ENCODE data around the gene TUBB6.

The TUBB6 gene

DNA sequence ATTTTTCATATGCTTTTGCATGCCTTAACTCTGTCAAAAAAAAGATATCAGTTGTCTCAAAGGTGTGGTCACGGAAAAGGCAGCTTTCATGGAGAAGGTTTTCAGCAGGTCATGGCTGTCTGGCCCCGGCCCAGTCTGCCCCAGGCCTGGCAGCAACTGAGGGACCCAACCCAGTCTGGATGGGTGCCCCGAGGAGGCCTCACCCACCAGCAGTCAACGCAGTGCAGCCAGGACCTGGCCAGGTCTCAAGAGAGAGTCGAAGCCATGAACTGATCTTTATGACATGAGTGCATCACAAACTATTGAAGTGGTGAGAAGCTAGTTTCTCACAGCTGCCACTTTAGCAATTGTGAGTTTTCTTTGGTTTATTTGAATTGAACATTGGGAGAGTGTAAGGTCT is 7.9 kb downstream of the TUBB6 start:
- no peak for DNase-seq

DNA sequence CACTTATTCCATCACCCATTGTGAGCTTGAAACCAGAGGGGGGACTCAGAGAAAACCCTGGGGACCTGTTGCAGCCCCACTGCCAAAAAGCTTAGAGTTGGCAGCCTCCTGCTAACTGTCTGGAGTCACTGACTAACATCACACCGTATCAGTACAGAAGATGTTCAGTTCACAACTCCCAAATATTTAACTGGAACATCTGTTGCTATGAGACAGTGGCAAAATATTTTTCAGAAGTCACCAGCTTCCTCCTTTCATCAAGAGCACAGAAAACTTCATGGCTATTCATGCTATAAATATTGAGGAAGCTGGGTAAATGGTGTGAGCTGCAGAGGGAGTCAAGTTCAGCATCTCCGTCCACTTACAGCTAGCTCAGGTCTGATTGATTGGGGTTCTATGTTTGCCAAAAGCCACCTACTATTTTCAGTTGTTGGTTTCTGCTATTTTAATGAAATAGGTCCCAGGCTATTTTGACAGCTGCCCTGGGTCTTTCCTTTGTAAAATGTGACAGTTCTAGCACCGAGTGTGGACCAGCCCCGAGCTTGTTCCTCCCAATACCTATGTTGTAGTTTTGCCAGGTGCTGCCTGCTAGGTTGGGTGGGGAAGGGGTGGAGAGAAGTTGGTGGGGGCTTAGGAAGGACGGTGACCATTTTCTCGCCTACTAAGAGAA is 9.8 kb downstream of the TUBB6 start:
- DNase-seq, result no peak

DNA sequence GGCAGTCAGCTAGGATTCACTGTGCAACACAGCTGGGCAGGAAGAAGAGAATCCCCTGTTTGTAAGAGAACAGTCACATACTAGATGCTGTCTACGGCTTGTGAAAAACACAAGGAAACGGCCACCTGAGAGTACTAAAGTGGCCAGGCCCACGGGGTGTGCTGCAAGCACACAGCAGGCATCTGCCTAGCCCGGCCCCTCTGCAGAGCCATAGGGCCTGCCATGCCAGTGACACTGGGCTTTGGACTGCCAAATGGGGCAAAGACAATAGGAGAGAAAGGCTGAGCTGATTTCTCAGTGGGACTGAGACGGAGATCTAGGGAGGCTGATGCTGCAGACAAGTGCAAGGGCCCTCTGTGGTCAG is 10.3 kb downstream of the TUBB6 start:
- no peak for DNase-seq

DNA sequence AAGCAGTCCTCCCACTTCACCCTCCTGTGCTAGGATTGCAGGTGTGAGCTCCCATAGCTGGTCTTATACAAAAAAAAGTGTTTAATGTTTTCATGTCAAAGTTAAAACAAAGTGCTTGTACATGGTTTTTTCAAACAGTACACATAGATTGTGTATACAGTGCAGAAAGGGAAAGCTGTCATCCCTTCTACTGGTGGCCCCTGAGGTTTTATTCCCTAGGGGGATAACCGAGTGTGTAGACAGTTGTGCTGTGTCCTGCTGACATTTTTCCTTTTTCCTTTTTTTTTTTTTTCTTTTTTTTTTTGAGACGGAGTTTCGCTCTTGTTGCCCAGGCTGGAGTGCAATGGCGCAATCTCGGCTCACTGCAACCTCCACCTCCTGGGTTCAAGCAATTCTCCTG is 10.8 kb downstream of the TUBB6 start:
- no peak for DNase-seq

DNA sequence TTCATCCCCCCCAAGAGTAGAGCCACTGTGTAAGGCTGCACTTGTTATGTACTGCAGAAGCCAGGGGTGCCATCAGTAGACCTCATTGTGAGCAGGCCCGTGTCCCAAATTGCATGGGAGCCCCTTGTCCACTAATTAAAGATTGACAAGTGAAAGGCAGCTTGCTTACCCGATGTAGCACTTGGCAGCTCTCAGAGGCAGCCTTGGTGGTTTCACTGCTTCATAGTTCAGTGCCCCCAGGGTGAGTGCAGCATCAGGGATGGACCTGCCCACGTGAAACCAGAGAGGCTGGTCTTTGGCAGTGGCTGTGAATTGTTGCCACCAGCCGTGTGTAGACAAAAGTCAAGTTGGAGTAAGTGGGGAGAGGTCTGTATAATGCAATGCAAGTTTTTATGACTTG is 13.3 kb downstream of the TUBB6 start:
- DNase-seq, result no peak

DNA sequence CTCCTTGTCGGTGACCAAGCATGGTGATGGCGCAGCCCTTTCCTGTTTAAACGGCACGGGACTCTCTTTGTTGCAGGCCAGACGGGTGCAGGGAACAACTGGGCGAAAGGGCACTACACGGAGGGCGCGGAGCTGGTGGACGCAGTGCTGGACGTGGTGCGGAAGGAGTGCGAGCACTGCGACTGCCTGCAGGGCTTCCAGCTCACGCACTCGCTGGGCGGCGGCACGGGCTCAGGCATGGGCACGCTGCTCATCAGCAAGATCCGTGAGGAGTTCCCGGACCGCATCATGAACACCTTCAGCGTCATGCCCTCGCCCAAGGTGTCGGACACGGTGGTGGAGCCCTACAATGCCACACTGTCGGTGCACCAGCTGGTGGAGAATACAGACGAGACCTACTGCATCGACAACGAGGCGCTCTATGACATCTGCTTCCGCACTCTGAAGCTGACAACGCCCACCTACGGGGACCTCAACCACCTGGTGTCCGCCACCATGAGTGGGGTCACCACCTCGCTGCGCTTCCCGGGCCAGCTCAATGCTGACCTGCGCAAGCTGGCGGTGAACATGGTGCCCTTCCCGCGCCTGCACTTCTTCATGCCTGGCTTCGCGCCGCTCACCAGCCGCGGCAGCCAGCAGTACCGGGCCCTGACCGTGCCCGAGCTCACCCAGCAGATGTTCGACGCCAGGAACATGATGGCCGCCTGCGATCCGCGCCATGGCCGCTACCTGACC is 17.1 kb downstream of the TUBB6 start:
- DNase-seq, result no peak

DNA sequence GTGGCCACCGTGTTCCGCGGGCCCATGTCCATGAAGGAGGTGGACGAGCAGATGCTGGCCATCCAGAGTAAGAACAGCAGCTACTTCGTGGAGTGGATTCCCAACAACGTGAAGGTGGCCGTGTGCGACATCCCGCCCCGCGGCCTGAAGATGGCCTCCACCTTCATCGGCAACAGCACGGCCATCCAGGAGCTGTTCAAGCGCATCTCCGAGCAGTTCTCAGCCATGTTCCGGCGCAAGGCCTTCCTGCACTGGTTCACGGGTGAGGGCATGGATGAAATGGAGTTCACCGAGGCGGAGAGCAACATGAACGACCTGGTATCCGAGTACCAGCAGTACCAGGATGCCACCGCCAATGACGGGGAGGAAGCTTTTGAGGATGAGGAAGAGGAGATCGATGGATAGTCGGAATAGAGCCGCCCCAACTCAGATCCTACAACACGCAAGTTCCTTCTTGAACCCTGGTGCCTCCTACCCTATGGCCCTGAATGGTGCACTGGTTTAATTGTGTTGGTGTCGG is 17.7 kb downstream of the TUBB6 start:
- no peak for DNase-seq

DNA sequence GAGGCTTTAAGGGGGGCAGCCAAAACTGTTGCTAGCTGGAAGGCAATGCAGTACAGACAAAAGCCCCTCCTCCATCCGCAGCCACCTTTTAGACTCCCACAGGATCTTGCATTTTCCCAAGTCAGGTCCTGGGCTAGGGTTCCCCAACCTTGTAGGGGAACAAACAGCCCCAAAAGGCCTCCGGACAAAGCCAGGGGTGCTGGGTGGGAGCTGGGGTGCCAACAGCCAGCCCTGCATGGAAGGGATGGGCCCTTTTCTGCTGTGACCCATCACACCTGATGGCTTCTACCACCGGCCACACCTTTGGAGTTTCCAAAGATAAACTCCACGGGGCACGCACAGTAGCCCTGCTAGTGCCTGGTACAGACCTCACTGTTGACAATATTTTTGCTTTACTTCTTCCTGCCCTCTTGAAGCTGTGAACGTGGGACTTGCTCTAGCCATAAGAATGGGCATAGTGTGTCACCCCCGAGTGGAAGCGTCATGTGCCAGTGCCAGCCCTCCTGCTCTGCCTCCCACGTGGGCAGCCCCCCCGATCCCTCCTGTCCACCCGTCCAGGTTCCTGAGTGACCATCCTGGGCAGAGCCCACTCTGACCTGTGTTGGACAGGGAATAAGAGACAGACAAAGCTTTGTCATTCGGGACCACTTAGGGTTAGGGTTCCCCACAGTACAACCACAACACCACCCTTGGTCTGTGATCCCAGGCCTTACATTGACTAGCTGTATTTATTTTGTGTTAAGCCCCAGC is 18.8 kb downstream of the TUBB6 start:
- no peak for DNase-seq

DNA sequence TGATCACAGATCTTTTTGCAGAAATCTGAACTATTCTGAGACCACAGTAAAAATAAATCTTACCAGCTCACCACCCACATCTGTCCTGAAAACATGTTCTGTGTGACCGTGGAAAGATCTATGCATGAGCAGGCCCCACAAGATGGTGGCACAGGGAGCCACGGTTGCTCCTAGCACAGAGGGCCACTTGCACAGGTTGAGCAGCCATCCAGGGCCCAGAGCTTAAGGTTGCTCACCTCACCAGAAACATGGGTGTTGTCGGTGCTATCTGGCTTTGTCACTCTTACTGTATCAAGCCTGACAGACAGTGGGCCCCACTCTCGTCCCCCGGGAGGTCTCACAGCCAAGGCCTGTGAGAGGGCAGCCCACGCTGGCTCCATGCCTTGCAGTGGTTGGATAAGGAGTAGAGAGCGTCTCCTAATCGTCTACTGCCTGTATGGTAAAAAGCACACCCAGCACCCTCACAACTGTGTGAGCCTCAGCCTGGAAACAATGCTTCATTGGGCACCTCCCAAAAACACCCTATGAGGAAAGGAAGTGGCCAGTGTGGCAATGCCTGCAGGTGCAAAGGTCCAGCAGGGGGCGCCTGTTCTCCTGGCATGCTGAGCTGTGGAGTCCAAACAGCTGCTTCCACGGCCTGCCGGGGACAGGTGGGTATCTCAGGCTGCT is 19.6 kb downstream of the TUBB6 start:
- DNase-seq, result no peak

DNA sequence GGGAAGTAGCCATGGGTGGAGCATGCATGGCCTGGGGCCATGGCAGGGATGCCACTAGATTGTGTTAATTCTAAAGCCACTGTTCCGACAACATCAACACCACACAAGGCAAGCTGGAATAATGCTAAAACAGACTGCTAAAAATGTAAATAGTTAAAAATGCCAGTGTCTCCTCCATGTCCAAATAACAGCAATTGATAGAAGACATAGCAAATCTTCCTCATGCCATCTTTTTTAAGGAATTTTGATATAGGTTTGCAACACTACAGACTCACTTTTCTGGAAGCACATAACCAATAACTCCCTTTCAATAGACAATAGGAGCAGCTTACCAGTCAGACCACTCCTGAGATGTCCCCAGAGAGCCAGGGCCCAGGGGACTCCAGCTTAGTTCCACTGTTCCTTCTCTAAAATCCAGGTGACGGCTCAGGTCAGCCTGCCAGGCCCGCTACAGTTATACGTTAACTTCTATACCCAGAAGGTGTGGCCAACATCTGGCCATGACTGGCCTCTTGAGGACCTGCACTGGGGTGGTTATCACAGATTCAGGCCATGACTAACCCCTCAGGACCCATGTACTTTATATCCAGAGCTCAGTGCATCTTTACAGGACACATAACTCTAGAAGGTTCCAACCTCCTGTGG is 20.3 kb downstream of the TUBB6 start:
- no peak for DNase-seq

DNA sequence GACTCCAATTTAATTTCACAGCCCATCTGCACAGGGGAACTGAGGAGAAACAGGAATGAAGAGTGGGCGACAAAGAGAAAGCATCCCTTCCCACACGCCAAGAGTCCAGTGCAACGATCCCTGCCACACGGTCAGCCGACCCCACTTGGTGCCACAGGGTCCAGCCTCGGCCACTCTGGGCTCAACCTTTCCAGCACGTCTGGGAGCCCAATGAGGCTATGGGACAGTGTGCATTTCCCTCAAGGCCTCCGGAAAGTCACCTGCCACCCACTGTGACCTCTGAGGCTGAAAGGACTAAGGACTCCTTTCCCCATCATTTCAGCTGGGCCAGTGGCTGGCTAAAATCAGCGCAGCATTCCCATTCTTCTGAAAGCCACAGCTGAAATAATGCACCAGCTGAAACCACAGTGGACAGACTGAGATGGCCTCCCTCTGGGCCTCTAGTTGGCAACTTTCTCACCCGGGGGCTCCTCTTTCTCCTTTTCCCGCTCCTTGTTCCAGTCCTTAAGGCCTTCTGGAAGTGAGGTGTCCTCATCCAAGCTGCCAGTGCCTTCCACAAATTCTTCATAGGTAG is 21.2 kb downstream of the TUBB6 start:
- no peak for DNase-seq

DNA sequence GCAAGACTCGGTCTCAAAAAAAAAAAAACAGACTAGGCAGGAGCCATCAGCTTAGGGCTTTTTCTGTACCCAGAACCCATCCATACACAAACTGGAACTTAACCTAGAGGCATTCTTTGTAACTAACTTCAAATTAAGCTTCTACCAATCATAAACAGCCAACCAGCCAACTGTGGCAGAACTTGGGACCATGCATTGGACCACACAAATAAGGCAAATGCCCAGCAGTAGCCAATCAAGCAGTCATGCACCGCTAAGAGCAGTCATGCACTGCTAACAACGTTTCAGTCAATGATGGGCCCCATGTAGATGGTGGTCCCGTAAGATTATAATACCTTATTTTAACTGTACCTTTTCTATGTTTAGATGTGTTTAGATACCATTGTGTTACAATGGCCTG is 22.7 kb downstream of the TUBB6 start:
- DNase-seq, result no peak

DNA sequence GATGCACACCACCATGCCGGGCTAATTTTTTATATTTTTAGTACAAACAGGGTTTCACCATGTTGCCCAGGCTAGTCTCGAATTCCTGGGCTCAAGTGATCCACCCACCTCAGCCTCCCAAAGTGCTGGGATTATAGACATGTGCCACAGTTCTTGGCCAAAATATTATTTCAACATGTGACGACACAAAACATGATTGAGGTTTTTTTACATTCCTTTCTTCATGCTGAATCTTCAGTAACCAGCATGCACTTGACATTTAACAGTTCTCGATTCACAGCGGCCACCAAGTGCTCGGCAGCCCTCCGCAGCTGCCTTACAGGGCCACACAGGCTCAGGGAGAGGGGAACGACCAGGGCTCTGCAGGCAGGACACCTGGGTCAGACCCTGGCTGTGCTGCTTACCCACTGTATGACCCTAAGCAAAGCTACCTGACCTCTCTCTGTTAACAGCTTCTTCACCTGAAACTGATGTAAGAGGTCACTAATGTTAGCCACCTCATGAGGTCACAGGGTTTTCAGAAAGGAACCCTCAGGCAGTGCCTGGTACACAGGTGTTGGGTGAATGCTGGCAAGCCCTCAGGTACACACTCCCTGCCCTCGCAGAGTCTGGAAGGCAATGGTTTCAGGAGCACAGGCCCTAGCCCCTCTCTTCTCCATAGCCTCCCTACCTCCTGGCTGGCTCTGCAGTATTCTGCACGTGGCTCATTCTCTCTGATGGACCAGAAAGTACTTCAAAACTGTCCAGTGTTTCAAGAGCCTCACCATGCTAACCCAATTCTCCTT is 25.7 kb downstream of the TUBB6 start:
- no peak for DNase-seq

DNA sequence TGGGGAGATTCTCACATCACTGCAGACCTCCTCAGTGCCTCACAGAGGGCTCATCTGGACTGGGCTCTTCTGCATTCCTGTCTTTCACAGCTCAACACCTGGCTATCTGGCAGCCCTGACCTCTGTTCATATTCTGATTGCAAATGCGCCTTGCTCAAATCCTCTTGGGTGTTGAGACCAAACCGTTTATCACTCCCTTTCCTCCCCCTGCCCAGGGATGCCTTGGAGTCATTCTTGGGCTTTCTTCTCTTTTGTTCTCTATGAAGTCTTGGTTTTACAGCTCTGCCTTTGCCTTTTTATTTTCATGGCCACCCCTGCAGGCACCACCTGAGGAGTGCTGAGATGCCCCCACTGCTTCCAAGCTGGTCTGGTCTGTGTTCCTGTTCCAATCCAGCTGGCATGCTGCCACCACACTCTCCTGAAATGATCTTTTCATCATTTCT is 26.3 kb downstream of the TUBB6 start:
- DNase-seq, result no peak

DNA sequence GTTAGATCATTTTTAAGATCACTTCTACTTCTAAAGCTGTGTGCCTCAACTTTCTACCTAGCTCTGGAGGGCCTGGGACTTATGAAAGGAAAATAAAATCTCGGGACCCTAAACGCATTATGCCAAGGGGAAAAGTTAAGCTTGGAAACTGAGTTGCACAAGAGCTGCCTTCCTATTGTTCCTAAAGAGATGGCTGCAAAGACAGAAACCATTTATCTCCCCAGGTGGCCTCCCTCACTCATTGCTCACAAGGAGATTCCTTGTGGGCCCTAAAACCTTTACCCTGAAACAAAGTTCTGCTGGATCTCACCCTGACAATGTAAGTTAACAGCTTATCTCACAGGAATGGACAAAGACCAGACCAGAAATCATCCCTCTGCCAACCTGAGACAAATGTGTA is 26.8 kb downstream of the TUBB6 start:
- DNase-seq, result no peak

DNA sequence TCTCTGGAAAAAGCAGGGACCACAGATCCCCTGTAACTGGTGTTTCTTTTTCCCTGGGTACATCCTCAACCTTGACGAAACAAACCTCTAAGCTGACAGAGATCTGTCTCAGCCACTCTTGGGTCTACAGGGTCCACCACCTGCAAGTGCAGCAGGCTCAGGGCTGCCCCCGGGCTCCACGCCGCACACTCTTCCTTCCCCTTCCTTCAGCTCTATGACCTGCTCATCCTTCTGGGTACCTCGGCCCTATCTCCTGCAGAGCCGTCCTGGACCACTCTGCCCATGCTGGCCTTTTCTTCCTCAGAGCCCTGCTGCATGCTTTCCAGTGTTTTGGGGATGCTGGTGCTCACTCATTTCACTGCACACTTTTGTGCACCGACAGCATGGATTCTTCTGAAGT is 27.5 kb downstream of the TUBB6 start:
- DNase-seq, result no peak

DNA sequence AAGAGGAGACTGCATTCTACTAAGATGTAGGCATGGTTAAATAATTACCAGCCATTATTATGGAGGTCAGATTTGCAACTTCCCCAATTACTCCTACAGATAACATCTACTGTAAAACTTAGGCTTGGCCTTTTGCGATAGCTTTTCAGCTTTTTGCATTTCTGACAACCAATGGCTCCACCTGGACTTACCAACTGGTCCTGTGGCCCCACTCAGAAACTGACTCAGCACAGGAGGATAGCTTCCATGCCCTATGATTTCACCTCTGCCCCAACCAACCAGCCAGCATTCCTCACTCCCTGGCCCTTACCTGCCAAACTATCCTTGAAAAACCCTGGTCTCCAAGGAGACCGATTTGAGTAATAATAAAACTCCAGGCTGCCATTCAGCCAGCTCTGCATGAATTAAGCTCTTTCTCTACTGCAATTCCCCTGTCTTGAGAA is 28.2 kb downstream of the TUBB6 start:
- no peak for DNase-seq

DNA sequence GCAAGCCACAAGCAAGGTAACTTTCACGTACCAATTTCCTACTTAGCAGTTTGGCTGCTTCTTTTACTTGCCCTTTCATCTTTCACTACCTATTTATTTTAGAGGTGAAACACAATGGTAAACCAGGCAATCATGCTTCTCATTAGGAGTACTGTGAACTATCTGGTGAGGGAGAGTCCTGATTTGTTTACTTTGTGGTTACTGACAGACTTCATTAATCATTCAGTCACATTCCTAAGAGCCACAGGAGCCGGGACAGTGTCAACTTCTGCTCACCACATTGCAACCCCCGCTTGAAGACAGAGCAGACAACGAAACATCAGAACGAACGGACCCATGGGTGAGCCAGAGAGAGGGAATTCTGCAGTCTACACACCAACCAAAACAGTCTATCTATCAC is 28.8 kb downstream of the TUBB6 start:
- no peak for DNase-seq

DNA sequence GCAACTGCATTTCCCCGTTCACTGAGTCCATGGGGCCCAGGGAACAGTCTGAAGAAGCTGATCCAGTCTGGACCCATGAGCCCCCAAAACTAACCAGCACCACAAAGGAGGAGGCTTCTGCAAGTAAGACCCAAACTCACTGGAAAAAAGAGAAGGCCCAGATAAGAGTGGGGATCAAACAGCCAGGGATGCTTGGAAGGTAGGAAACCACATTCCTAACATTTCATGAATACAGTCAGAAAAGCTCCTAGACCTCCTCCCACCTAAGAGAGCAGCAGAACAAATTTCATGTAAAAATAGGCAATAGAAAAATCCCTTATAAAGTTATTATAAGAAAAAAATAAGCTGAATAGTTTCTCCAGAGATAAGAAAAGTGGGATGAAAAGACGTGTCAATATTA is 30.3 kb downstream of the TUBB6 start:
- no peak for DNase-seq

DNA sequence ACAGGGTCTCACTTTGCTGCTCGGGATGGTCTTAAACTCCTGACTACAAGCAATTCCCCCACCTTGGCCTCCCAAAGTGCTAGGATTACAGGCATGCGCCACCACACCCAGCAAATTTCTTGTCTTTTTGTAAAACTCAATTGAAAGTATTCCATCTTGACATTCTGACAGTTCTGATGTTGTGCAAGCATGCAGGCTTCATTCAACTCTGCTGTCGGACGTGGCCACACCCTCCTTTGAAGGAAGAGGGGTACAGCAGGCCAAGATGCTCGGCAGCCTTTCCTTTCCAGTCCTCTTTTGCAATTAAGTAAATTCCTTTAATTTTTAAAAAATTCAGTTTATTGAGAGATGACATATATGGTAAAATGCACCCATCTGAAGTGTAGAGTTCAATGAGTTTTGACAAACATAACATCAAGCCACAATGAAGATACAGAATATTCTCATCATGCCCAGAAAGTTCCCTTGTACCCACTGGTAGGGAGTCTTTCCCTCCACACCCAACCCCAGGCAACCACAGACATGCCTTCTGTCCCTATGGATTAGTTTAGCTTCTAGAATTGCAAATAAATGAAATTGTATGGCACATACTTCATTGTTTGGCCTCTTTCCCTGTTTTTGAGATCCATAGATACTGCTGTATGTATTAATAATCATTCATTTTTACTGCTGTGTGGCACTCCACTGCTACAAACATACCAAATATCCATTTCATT is 33.1 kb downstream of the TUBB6 start:
- DNase-seq, result no peak

DNA sequence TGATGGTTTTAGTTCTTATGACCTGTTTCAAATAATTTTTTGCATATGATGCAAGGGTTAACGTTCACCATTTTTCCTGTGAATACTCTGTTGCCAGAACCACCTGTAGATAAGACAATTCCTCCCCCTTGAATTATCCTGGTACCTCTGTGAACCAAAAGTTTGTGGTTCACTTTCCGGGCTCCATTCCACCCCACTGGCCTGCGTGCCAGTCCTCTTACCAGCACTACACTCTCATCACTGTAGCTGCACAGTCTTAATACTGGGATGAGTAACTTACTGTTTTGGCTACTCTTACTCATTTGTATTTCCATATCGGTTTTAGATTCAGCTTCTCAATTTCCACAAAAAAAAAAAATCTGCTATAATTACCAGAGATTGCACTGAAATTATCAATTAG is 34.6 kb downstream of the TUBB6 start:
- no peak for DNase-seq

All from cortex of kidney (tissue), 1 donor.